Subcutaneous adipose tissue (tissue), 4 donors: ENCODE data around the gene MTNR1A. TPM values are rescaled to one million over a fixed set of nuclear protein-coding genes. Genes with fewer than 3 reads are reported as not detected.

Experiments used
- total RNA-seq, 4 donors: library from RNA; depleted of rRNA; stranded (reverse); fragments of >200 nt; gene quantifications; one replicate each; pipeline ENCODE4 v1.1.0, GENCODE V29; 2016
- TF ChIP-seq, protein P1 (sequence below): fragments of 450-650 bp; IDR thresholded peaks from one replicate; pipeline ENCODE4 v1.5.1; 2016; ENCODE audit warnings: low read depth, mild to moderate bottlenecking, control low read depth, antibody characterized with exemption, moderate library complexity

MTNR1A gene
- not detected for total RNA-seq

GRCh38 chr4:186554914-186555827, at the start of gene MTNR1A:
MTNR1A (minus strand) TSS chr4:186555567; CDS start chr4:186555365, 202 bp downstream.
- TF ChIP-seq, protein P1, sequence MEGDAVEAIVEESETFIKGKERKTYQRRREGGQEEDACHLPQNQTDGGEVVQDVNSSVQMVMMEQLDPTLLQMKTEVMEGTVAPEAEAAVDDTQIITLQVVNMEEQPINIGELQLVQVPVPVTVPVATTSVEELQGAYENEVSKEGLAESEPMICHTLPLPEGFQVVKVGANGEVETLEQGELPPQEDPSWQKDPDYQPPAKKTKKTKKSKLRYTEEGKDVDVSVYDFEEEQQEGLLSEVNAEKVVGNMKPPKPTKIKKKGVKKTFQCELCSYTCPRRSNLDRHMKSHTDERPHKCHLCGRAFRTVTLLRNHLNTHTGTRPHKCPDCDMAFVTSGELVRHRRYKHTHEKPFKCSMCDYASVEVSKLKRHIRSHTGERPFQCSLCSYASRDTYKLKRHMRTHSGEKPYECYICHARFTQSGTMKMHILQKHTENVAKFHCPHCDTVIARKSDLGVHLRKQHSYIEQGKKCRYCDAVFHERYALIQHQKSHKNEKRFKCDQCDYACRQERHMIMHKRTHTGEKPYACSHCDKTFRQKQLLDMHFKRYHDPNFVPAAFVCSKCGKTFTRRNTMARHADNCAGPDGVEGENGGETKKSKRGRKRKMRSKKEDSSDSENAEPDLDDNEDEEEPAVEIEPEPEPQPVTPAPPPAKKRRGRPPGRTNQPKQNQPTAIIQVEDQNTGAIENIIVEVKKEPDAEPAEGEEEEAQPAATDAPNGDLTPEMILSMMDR, result no peak

DNA sequence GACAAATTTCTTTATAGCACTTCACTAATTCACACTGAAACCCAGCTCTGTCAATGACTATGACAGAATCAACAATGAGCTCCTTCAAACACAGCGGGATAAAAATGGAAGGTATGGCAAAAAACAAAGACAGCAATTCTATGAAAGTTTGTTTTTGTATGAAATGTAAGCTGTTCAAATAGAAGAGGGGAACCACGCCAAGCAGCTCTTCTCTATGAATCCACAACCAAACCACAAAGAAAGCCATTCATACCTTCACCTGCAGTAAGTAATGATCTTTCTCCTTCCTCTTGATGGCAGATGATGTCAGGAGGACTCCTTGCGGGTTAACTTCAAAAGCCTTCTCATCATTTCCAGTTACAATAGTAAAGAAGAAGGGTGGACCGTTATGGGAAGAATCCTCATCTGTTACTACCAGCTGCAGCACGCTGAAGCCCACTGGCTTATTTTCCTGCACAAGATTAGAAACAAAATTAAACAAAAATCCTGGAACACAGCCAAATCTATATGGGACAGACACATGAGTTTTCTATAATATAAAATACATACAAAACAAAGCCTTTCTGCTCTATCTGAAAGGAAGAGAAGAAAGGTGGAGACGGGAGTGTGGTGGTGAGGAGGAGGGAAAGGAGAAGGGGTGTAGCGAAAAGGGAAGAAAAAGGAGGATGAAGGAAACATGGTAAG, 48.9 kb upstream of the MTNR1A start:
- TF ChIP-seq, protein P1, result no peak

GRCh38 chr4:186602978-186603377, 47.6 kb upstream of the MTNR1A start:
- TF ChIP-seq, protein P1, result no peak

DNA sequence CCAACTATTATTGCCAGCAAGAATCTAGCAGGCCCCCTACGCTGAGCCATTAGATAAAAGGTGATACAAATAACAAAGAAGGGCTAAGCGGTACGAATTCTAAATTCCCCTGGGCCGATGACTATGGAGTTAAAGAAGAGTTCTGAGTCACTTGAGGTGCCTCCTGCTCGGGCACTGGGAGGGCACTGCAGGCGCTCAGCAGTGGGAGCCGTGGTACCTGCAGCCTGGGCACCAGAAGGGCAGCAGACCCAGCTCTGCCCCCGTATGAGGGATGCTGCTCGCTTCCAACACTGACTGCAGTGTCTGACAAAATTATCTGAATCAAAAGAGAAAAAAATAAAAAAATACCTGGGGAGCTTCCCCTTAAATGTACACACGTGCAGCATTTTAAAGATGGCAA, 44.1 kb upstream of the MTNR1A start:
- TF ChIP-seq, protein P1, result no peak

DNA sequence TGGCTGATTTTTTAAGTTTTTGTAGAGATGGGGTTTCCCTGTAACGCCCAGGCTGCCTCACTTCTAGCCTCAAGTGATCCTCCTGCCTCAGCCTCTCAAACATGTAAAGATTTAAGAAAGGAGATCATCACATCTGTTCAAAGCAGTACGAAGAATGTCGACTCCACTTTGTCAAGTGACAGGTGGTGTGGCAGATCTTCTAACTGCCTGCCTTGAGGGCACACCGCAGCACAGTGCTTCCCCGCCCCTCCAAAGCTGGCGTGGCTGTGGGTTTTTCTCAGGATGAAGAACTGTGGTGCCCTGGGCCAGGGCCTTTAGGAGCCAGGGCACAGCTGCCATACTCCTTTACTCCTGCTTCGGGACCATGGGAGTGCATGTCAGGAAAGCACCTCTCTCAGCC, 43.3 kb upstream of the MTNR1A start:
- TF ChIP-seq, protein P1, result no peak

GRCh38 chr4:186596850-186597390, 41.6 kb upstream of the MTNR1A start:
- TF ChIP-seq, protein P1, result no peak

GRCh38 chr4:186596346-186596745, 41.0 kb upstream of the MTNR1A start:
- TF ChIP-seq, protein P1, result no peak
